ENCODE data around the gene SPATA13. TPM values are rescaled to one million over a fixed set of nuclear protein-coding genes. Genes with fewer than 3 reads are reported as not detected.
"Not testable (repeated sequence)": the region's sequence is repeated elsewhere in the genome, so short reads cannot be mapped to it uniquely, and the experiment has no call there.

The SPATA13 gene
- total RNA-seq, 1 donor from 2014 or later: 12.1 TPM

DNA sequence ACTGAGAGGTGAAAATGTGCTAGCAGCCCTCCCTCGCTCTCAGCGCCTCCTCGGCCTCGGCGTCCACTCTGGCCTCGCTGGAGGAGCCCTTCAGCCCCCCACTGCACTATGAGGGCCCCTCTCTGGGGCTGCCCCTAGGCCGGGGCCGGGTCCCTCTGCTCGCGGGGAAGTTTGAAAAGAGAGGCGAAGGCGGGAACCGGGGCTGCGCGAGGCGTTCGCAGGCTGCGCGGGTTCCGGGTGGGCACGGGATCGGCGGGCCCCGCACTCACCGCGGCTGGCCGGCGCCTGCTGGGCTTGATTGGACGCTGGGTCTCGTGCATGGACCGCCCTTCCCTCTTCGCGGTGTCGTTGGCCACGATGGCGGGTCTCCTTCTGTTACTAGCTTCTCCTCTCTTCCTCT is 178.2 kb downstream of the SPATA13 start:
- no peak overlapping the region for H3K4me3 ChIP-seq (ENCODE audit: low read depth, low read length)
- TF ChIP-seq, protein P1, sequence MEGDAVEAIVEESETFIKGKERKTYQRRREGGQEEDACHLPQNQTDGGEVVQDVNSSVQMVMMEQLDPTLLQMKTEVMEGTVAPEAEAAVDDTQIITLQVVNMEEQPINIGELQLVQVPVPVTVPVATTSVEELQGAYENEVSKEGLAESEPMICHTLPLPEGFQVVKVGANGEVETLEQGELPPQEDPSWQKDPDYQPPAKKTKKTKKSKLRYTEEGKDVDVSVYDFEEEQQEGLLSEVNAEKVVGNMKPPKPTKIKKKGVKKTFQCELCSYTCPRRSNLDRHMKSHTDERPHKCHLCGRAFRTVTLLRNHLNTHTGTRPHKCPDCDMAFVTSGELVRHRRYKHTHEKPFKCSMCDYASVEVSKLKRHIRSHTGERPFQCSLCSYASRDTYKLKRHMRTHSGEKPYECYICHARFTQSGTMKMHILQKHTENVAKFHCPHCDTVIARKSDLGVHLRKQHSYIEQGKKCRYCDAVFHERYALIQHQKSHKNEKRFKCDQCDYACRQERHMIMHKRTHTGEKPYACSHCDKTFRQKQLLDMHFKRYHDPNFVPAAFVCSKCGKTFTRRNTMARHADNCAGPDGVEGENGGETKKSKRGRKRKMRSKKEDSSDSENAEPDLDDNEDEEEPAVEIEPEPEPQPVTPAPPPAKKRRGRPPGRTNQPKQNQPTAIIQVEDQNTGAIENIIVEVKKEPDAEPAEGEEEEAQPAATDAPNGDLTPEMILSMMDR (conservative IDR thresholded peaks at IDR 0.05; ENCODE audit: low read depth, low read length): no peak
- no peak for DNase-seq (ENCODE audit: low read depth)

DNA sequence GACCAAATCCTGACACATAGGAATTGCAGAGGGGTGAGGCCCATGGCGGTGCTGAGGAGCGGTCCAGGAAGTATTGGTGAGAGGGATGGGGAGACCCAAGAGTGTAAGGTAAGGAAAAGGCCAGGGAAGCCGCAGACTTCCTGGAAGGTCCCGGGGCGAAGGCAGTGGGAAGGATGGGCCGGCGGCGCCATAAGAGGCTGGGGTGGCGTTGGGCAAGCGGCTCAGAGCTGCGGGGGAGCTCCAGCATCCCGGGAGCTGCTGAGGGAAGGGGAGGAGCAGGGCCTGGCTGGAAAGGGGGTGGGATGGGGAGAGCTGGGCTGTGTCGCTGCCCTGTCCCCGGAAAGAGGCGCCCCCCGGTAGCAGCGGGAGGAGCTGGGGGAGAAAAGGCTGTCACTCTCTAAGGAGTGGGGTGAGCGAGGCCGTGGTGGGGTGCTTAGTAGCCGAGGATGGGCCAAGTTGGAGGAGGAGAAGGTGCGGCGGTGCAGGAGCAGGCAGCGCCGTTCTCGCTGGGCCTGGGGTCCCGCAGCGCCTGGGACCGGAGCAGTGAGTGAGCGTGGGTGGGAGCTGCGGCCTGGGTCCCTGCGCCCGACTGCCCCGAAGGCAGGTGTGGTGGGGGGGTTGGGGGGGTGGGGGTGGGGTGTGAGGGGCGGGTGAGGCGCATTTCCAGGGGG is 179.6 kb downstream of the SPATA13 start:
- H3K4me3 ChIP-seq (ENCODE audit: low read depth, low read length): no peak overlapping the region
- TF ChIP-seq, protein P1 (conservative IDR thresholded peaks at IDR 0.05; ENCODE audit: low read depth, low read length): no peak
- no peak for DNase-seq (ENCODE audit: low read depth)

DNA sequence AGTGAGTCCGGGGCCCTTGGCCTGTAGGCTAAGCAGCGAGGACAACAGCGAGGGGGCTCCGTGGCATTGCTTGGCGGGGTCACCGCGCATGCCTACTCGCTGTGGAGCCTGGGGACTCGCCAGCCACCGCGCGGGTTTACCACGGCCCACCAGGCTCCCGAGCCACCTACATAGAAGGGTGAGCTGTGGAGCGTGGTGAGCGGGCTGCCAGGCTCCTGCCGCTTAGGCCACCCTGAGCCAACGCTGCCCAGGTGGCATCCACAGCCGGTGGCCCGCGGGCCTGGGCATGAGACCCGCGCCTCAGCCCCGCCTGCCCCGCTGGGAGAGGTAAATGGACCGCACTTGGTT is 180.1 kb downstream of the SPATA13 start:
- DNase-seq (ENCODE audit: low read depth): no peak
- no peak overlapping the region for H3K4me3 ChIP-seq (ENCODE audit: low read depth, low read length)
- TF ChIP-seq, protein P1 (conservative IDR thresholded peaks at IDR 0.05; ENCODE audit: low read depth, low read length): no peak

DNA sequence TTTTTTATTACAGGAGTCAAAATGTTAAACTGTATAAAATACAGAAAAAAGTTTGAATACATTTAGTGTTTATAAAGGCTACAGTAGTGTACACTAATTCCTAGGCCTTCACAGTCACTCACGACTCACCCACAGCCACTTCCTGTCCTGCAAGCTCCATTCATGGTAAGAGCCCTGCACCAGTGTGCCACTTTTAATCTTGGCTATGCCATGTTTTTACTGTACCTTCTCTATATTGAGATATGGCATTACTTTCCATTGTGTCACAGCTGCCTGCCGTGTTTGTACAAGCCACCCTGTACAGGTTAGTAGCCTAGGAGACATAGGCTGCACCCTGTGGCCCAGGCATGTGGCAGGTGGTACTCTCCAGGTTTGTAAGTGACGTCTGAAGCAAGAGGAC is 180.9 kb downstream of the SPATA13 start:
- DNase-seq (ENCODE audit: low read depth): no peak
- H3K4me3 ChIP-seq (ENCODE audit: low read depth, low read length): no peak overlapping the region
- TF ChIP-seq, protein P1 (conservative IDR thresholded peaks at IDR 0.05; ENCODE audit: low read depth, low read length): no peak

DNA sequence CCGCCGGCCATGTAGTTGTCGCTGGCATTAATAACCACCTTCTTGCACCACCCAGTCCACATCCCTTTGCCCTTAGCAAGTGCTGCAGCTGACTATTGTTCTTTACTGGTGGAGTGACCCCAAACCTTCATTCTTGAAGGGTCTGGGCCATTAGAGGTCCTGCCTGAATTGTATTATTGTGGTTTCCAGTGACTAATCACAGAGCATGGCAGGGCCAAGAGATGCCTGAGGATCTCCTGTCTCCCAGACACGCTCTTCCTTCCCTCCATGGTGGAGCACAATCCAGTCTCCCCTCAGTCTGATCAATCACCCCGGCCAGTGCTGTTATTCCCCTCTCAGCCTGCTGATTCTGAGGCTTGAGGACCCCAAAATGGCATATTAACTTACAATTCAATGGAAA is 187.9 kb downstream of the SPATA13 start:
- no peak overlapping the region for H3K4me3 ChIP-seq (ENCODE audit: low read depth, low read length)
- no peak for DNase-seq (ENCODE audit: low read depth)
- TF ChIP-seq, protein P1 (conservative IDR thresholded peaks at IDR 0.05; ENCODE audit: low read depth, low read length): no peak

DNA sequence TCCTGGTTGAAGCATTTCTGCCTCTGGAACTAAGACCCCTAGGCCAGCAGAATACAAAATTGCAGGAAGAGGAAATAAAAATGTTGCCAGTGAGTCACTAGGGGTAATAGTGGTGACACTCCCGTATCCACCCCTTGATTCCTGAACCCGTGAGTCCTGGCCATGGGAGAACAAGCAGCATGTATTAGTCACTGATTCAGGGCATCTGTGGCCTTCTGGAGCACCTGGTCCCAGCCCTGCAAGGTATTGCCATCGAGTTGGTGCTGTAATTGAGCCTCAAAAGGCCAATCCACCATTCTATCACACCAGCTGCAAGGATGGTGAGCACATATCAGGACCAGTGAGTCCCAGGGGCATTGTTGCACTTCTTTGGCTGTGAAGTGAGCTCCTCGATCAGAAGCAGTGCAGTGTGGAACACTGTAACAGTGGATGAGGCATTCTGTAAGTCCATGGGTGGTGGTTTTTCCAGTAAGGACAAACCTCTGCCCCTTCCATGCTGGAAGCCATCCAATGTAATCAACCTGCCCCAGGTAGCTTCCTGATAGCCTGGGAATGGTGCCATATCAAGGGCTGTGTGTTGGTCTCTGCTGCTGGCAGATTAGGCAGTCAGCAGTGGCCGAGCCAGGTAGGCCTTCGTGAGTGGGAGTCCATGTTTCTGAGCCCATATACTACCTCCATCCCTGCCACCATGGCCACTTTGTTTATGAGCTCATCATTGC is 188.4 kb downstream of the SPATA13 start:
- TF ChIP-seq, protein P1 (conservative IDR thresholded peaks at IDR 0.05; ENCODE audit: low read depth, low read length): no peak
- DNase-seq (ENCODE audit: low read depth): peak; percentile 47
- H3K4me3 ChIP-seq (ENCODE audit: low read depth, low read length): no peak overlapping the region

DNA sequence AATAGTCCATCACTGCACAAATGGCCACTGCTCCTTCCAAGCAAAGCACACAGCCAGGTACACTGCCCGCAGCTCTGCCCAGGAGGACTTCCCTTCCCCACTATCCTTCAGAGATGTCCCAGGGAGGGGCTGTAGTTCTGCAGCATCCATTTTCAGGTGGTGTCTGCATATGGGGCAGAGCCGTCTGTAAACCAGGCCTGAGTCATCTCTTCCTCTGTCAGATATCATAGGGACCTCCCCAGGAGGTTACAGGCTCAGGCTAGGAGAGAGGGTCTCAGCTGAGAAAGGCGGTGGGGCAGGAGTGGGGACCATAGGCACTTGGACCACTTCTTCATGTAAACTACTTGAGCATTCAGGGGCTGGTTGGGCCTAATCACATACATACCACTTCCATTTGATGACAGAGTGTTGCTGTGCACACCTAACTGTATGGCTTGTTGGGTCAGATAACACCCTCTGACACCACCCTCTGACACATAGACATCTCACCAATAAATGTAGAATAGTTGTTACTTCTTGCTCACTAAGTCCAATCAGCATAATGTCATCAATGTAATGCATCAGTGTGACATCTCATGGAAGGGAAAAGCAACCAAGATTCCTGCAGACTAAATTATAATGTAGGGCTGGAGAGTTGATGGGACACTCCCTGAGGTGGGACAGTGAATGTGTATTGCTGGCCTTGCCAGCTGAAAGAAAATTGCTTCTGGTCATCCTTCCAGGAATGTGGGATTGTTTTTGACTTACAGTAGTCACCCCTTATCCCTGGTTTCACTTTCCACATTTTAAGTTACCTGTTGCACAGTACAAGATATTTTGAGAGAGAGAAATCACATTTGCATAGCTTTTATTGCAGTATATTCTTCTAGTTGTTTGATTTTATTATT is 189.5 kb downstream of the SPATA13 start:
- H3K4me3 ChIP-seq (ENCODE audit: low read depth, low read length); DNase-seq (ENCODE audit: low read depth): not testable (repeated sequence)

All from epithelial cell of proximal tubule (primary cell).